ENCODE measurements around the gene MINDY4.

MINDY4 gene

DNA sequence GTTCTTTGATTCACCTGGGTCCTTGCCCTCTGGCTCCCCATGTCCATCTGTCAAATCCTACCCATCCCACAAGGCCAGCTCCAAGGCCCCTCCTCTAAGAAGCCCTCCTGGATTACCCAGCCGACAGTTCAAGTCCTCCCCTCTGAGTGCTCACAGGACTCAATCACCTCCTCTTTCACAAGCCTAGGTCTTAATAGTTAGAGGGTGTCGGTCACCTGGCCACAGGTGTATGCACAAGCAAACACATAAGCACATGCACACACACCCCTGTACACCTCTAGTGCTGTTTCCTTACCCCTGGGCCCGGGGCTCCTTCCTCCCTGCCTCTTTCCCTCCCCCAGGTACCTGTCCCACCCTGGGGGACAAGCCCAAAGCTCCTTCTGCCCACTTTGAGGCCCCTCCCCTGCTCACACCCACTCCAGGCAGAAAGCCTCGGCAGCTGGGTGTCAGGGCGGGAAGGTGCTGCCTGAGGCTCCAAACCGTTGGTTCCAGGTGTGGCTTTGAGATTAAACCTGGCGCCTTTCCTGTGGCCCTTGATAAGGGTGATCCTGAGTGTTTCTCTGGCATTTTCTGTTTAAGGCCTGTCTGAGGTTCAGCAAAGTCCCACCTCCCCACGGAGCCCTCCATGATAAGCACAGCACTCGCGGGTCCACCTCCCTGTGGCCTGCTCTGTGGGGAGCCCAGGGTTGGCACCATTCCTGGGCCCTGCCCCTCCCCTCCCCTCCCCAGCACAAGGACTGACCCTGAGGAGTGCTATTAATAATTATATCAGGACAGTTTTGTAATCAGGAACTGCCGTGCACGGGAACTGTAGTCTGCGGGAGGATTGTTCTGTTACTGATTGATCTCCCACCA, 125.8 kb downstream of the MINDY4 start:
- no peak for FAIRE-seq
- no peak for DNase-seq (ENCODE audit: insufficient read length, low spot score)

DNA sequence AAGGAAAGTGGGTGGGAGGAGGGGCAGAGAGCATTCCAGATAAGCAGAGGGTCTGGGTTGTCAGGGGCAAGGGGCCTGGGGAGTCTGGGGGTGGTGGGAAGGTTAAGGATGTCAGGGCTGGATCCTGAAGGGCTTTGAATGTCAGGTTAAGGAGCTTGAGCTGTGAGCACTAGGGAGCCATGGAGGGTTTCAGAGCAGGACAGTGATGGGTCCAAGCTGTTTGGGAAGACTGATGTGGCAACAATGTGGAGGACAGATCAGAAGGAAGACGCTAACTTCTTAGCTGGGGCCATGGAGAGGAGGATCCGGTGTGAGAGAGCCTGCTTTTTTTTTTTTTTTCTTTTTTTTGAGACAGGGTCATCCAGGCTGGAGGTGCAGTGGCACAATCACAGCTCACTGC, 126.6 kb downstream of the MINDY4 start:
- DNase-seq (ENCODE audit: insufficient read length, low spot score): no peak
- no peak for FAIRE-seq

DNA sequence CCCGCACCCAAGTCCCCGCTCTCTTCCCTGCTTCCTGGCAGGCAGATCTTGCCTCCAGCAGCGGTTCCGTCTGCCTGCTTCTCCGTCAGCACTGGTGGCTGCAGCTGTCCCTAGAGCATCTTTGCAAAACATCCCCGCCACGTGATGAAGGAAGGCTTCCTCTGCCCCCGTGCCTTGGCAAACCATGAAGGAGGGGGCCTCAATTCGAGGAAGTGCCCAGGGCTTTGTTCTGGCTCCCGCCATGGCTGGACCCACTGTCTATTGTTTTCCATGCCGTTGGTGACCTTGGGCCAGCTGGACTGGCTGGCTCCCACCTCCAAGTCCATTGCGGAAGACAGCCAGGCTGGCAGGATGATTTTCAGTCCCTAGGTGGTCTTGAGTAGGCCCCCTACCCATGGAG, 127.2 kb downstream of the MINDY4 start:
- DNase-seq (ENCODE audit: insufficient read length, low spot score) (no peak), FAIRE-seq (no peak)

DNA sequence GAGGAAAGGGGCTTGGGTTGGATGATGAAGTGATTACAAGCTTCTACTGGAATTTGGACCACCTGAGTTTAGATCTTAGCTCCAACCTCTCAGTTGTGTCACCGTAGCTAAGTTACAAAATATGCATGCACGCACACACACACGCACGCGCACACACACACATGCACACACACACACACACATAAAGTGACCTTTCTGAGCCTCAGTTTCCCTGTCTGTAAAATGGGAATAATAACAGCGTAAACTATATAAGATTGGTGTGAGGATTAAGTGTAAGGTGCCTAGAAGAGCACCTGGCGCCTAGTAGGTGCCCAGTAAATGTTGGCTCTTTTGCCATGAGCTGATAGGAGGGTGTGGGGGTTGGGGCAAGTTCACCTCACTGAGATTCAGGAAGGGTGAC, 127.8 kb downstream of the MINDY4 start:
- DNase-seq (ENCODE audit: insufficient read length, low spot score): no peak

DNA sequence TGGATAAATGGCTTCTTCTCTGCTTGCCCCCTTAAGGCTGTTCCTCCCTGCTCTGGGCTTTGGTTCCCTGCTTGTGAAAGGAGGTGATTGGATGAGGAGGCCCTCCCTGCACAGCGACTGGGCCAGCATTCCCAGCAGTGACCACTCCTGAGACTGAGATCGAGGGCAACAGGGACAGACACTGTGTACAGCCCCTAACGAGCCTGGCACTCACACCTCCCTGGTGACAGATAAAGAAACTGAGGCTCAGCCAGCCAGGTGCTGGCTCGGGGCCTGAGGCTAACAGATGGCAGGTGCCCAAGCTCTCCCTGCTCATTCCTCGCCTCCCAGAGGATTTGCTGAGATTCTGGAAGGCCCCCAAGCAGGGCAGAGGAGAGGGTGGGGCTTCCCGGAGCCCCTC, 128.4 kb downstream of the MINDY4 start:
- FAIRE-seq (no peak), DNase-seq (ENCODE audit: insufficient read length, low spot score) (no peak)

More for the DNA sequence above, 127.8 kb downstream of the MINDY4 start:
- no peak for FAIRE-seq

DNA sequence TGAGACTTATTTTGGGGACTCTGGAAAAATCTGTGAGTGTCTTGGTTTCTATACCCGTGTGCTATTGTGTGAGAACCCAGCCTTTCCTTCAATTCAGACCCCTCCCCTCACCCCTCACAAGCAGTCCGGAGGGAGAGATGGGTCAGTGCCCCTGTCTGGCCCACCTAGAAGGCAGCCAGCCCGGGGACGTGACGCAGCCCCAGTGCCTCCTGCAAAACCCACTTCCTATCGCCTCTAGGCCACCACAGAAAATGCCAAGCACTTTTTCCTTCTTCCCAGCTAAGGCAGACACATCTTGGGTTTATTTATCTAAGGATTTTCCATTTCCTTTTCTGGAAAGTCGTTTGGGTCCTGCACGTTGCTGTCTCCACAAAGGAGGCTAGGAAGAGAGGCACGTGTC, 128.8 kb downstream of the MINDY4 start:
- no peak for FAIRE-seq
- no peak for DNase-seq (ENCODE audit: insufficient read length, low spot score)

DNA sequence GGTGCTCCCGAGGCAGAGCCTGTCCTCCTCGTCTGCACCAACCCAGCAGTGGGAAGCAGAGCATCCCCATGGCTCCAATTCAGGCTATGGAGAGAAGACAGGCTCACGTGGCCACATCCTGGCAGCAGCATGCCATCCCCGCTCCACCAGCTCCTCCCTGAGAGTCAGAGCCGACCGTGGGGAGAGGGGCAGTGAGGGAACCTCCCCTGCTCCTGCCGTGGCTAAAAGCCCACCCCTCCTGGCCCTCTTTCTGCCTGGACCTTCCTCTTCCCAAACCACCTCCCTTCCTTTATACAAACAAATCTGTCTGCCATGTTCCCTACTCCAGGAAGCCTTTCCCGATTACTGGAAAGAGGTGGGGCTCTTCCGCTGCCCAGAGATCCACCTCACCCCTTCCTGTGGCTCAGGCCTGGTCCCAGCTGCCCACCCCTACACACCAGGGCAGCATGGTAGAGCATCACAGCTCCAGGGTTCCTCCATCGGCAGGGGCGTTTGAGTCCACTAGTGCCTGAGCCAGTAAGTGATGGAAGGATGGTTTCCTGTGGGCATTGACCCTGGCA, 129.7 kb downstream of the MINDY4 start:
- DNase-seq (ENCODE audit: insufficient read length, low spot score) (no peak), FAIRE-seq (no peak)

DNA sequence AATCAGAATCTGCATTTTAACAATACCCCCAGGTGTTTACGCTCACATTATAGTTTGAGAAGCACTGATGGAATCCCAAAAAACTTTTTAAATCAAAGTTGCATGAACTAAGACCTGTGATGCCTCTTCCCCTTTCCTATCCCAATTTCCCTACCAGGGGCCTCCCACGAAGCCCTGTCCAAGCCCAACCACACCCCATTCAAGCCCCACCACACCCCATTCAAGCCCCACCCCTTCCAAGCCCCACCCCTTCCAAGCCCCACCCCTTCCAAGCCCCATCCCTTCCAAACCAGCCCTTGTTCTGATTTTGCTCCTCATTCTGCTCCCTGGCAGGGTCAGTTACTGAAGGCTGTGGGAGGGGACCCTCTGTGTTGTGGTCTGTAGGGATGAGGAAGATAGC, 130.6 kb downstream of the MINDY4 start:
- no peak for DNase-seq (ENCODE audit: insufficient read length, low spot score)
- FAIRE-seq: no peak

DNA sequence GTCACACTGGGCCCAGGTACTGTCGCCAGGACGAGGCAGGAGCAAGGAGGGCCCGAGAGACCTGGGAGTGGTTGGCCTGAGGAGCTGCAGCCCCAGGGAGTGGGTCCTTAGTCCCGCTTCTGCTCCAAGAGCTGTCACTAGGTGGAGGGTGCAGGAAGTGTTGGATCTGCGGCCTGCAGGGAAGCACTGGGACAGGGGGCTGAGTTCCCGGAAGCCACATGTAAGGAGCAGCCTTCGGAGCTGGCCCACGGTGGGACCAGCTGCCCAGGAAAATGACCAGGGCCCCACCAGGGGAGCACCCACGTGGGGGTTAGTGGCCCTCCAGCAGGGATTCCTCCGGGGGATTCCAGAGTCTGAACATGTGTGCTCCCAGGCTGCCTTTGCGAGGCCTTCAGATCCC, 131.2 kb downstream of the MINDY4 start:
- DNase-seq (ENCODE audit: insufficient read length, low spot score): no peak
- FAIRE-seq: no peak

DNA sequence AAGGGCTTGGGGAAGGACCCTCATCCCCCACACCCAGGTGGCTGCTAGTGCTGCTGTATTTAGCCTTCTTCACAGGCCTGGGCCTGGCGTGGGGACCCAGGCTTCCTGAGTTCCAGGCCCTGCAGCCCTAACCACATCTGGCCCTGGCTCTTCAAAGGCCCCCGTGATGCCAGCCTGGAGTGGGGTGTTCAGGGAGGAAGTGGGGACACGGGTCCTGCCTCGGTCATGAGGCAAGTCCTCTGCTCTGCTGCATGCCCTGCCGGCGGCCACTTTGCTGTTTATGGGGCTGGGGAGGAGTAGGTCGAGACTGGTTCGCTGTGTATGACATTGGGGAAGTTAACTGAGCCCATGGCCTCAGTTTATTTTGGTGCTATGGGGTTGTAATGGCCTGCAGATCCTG, 131.9 kb downstream of the MINDY4 start:
- FAIRE-seq (no peak), DNase-seq (ENCODE audit: insufficient read length, low spot score) (no peak)

DNA sequence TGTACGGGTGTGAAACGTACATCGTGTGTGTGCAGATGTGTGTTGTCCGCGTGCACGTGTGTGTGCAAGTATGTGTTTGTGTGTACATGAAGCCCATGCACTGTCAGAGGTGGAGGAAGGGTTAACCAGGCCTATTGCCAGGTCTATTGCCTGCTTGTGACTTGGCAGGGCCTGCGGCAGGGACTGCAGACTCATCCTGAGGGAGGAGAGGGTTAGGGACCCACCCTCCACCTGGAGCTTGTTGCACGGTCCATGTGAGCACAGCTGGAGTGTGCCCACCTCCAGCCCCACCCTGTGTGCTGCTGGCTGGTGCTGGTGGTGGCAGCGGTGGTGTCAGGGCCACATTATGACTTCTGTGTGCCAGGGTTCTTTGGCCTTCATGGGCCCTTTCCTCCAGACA, 133.3 kb downstream of the MINDY4 start:
- no peak for FAIRE-seq
- DNase-seq (ENCODE audit: insufficient read length, low spot score): no peak

DNA sequence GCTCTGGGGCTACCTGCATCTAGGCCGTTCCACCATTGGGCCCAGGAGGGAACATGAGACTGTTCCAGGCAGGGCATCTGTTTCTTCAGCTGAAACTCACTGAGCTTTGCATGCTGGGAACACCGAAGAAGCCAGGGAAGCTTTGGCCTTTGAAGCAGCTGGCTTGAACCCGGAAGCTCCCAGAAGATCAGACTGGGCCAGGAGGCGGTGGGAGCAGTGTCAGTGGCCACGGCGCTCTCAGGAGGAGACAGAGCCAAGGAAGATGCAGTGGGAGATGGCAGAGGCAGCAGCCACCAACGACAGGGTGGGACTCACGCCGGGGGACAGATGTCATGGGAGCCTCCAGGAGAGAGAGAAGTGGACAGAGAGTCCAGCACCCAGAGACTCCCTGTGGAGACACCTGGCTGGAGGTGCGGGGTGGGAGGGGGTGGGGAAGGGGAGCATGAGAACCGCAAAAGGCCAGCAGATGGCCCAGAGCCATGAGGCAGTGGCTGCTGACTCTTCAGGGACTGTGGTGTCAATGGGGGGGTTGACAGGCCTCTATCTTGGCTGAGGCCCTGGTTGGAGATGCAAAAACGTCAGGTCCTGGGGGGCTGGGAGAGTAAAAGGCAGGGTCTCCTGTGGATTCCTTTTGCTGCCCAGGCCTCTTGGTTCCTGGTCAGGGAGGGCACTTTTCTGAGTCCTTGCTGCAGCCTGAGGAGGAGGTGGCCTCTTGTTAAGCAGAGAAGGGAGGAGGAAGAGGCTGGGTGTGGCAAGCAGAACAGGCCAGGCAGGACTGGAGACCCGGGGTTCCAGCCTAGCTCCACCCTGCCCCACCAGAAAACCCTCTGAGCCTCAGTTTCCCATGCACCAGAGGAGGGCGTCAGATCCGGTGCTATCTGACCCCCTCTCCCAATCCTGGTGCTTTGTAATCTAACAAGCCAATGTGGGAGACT, 134.1 kb downstream of the MINDY4 start:
- FAIRE-seq (no peak), DNase-seq (ENCODE audit: insufficient read length, low spot score) (no peak)

DNA sequence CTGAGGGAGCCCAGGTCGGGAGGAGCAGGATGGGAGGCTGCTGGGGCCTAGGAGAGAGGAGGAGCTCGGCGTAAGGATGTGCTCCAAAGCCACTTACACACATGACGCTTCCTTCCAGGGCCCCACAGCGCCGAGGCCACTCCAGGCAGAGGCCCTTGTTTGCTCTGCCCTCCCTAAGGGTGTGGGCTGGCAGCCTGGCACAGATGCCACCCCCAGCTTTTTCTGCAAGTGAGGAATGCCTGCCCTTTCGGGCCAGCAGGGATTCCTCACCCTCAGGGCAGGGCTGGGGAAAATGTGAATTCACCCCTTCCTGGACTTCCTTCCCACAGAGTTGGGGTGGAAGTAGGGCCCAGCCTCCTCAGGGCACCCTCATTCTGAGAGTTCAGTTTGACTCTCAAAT, 134.8 kb downstream of the MINDY4 start:
- FAIRE-seq (no peak), DNase-seq (ENCODE audit: insufficient read length, low spot score) (no peak)

DNA sequence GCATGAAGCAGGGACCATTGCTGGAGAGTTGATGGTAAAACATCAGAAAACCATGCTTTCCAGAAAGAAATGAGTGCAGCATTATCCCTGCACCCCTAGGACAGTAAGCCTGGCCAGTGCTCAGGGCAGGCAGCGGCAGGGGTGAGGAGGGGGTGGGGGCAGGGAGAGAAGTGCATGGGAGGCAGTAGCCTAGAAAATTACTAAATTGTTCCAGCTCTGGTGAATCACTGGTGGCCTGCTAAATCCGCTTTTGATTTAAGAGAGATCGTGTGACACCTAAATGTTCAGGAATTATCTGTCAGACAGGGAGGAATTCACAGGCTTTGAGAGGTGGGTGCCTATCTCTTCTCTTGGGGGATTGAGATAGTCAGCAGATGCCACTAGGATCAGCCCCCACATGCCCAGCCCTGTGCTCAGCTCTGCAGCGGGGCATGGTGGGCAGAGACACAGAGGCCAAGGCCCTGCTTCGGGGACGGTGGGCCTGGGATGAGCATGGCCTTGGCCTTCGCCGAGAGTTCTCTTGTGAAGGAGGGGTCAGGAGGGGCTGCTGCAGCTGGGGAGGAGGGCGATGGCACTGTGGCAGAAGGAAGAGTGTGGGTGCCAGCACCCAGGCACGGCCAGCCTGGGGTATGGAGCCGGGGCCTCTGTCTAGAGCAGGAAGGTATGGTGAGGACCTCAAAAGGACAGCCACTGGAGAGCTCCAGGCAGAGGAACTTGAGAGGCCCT, 135.5 kb downstream of the MINDY4 start:
- no peak for FAIRE-seq
- no peak for DNase-seq (ENCODE audit: insufficient read length, low spot score)

DNA sequence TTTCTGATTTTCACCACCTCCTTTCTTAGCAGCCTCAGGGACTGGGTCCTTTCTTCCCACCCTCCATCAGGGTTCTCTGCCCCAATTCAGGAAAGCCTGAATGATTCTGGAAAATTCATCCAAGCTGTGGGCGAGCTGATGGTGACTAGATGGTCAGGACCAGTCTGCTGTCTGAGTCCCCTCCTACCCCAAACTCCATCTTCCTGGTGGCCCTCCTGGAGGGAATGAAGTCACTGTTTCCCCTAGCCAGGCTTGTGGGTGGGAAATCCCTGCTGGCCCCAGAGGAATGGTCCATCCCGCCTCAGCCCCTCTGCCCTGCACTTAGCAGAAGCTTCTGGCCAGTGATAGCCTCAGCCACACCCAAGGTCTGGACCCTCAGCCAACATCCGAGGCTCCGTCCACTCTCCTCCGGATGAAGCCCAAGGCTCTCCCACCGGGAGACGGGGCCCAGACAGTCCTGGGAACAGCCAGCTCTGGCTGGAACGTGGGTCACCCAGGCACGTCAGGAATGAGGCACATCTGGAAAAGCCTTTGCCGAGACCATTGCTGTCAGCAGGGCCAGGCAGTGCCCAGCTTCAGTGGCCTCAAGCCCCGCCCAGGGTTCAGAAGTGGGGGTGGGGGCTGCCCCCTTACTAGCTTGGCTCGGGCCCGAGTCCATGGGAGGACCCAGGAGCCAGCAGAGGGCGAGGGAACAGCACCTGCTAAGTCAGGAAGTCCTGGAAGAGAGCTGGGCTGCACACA, 136.5 kb downstream of the MINDY4 start:
- DNase-seq (ENCODE audit: insufficient read length, low spot score): no peak
- FAIRE-seq: no peak

DNA sequence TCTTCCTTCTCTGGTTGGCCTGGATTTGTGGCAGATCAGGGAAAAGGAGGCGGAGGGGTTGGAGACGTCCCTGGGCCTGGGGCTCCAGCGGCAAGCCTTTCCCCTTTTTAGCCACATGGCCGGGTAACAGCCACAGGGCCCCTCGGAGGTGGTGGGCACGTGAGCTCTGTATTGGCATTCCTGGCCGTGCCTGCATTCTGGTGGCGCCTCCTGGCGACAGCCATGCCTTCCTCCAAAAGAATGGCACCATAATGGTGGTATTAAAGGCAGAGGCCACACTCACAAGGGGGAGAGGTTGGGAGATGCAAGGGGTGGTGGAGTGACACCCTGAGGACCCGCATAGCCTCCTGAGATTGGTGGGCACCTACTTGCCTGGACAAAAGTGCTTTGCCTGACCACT, 137.5 kb downstream of the MINDY4 start:
- FAIRE-seq (no peak), DNase-seq (ENCODE audit: insufficient read length, low spot score) (no peak)

DNA sequence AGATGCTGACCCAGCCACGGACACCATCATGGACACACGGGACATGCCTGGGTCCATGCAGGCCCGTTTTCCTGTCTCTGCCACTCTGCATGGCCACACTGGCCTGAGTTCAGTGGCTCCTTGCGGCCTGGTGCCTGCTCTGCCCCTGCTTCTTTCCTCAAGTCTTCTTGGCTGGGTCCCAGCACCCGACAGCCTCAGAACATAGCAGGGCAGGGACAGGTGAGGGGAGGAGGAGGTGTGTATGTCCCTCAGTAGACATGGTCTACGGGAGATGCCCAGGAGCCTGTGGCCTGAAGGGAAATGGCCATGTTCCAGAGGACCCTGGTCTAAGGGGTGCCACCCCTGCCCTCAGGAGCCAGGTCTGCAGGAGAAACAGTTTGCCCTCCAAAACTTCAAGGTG, 138.2 kb downstream of the MINDY4 start:
- no peak for FAIRE-seq
- DNase-seq (ENCODE audit: insufficient read length, low spot score): no peak

DNA sequence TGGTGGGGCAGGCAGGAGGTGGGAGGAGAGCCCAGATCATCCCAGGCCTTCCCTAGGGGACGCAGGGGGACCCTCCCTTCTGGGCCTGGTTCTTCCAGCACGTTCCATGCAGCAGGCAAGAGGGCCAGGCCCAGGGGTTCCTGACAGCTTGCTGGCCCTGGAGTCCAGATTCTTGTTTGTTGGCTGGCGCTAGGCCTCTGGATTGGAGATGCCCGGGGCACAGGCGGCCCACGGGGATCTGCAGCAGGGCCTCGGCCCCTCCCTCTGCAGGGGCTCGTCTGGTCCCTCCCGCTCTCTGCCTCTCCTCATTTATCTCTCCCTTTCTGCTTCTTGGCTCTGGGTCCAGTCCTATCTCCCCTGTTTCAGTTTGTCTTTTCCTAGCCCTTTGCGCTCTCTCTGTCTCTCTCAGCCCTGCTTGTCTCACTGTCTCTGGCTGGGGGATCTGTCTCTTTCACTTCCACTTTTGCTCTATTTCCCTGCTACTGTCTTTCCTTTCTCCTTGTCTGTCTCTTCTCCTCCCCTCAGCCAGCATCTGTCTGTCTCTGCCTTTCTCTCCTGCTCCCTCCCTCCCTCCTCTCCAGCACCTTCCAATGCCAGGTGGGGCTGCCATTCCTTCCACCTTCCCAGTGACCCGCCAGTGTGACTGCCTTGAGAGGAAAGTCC, 139.3 kb downstream of the MINDY4 start:
- no peak for DNase-seq (ENCODE audit: insufficient read length, low spot score)
- no peak for FAIRE-seq

DNA sequence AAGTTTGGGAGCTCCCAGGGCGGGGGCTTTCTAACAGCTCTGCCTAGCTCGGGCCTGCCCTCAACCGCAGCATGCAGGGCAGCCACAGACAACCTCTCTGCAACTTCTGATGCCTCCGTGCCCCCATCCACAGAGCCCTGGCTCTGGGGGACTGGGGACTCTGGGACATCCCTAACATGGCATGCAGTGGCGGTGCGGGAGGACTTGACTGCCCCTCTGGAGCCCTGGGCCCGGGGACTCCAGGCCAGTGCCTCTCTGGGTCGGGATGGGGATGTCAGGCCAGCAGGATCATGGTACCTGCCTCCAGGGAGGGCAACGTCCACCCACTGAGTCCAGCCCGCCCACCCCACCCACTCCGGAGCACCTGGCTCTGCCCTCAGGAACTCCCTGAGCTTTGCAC, 139.9 kb downstream of the MINDY4 start:
- FAIRE-seq (no peak), DNase-seq (ENCODE audit: insufficient read length, low spot score) (no peak)

DNA sequence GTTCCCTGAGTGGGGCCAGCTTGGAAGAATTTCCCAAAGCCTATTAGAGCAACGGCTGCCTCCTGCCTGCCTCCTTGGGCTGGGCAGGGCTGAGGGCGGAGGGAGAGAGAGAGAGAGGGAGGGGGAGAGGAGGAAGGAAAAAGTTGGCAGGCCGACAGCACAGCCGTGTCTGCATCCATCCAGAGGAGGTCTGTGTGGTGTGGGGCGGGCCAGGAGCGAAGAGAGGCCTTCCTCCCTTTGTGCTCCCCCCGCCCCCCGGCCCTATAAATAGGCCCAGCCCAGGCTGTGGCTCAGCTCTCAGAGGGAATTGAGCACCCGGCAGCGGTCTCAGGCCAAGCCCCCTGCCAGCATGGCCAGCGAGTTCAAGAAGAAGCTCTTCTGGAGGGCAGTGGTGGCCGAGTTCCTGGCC, 140.3 kb downstream of the MINDY4 start, which contains the start of gene AQP1:
TSS of gene AQP1 (plus strand) at position 293 of the 409 bp plus-strand sequence. CDS start at position 350, 57 bp downstream.
- FAIRE-seq: no peak
- DNase-seq (ENCODE audit: insufficient read length, low spot score): no peak
